Heart left ventricle (tissue), 13 donors: ENCODE data around the gene RNF145.

Experiments
- CTCF ChIP-seq, 12 donors: fragments of 200-600 bp; sonication (generic) in 4 of 12; IDR thresholded peaks; one replicate each; pipeline versions ENCODE4 v1.5.0 to v1.8.0; 2018 to 2022; ENCODE audit warnings: antibody characterized with exemption in 12 of 12, mild to moderate bottlenecking in 5 of 12
- POLR2A ChIP-seq, 2 donors: fragments of 450-650 bp; IDR thresholded peaks; one replicate each; pipeline ENCODE4 v1.6.1; 2017; ENCODE audit warnings: antibody characterized with exemption in 2 of 2, mild to moderate bottlenecking in 2 of 2, moderate library complexity in 2 of 2
- donor health status: ischemic (EF 13 %, LVEDD 7.1; RV severe dilation, severe dysfunction).
- donor health status: DM: no; HTN: yes; CAD: no.
- donor health status: DM: no; HTN: no; CAD: no.
- donor health status: ischemic (EF 25% LVEDD 6.9; RV normal size, moderate dysfunction).
- donor health status: ischemic (EF 25% LVEDD 5.7; RV mildly dilated, moderate dysfunction).
- donor health status: ischemic (EF 35%, LVEDD 5.7; RV mildly dilated, moderate dysfunction).
- donor health status: nonischemic (EF 11% LVEDD 7.7; RV severe dilation, severe dysfunction).
- donor health status: DM: yes; HTN: yes; CAD: no.
- donor health status: PGD.
- donor health status: ischemic (EF 29% LVEDD 5.4; RV normal size, mild dysfunction).
- donor health status: nonischemic (EF 23%, LVEDD 6.1; RV moderate dilation, normal function).

GRCh38 chr5:159249158-159249557, 39.8 kb upstream of the RNF145 start:
- no peak for TF ChIP-seq CTCF (IDR thresholded peaks at IDR 0.05)
- no peak for TF ChIP-seq POLR2A (IDR thresholded peaks at IDR 0.05)
